H1 (cell line): ENCODE results near the gene SASS6. TPM values are rescaled to one million over a fixed set of nuclear protein-coding genes. Genes with fewer than 3 reads are reported as not detected.

ENCODE experiments used
- CTCF ChIA-PET: fragments of 300-600 bp; sonication (Branson Sonifier 250); formaldehyde crosslinking; loops from one replicate; lab custom pipeline; 2021; ENCODE audit not compliant: partially characterized antibody; lab: Charles Lee
- POLR2A ChIA-PET: fragments of 300-600 bp; sonication (Branson Sonifier 250); formaldehyde crosslinking; loops from one replicate; lab custom pipeline; 2021; ENCODE audit warnings: inconsistent platforms; ENCODE audit not compliant: partially characterized antibody; lab: Charles Lee
- DNase-seq, 2 experiments: peaks; one replicate each; pipeline versions ENCODE4 v3.0.0 to v3.0.0-alpha.2; 2010 to 2022; ENCODE audit warnings: low spot score in 2 of 2, low read depth in 1 of 2, mixed read lengths in 1 of 2
- FAIRE-seq: peaks from 2 replicates; lab custom pipeline; 2011; peaks lifted over from hg19 to GRCh38; lab: Jason Lieb, UNC
- H2AFZ ChIP-seq: 2 replicates; pipeline ENCODE4 v1.8.1; 2012; ENCODE audit warnings: low read length, inconsistent platforms
- H2AK5ac ChIP-seq: 2 replicates; pipeline ENCODE4 v1.6.1; 2013; ENCODE audit warnings: low read depth, low read length
- H2BK120ac ChIP-seq: replicated peaks from 2 replicates; pipeline ENCODE3; 2013; ENCODE audit warnings: low read depth, low read length, inconsistent platforms
- H2BK12ac ChIP-seq: 2 replicates; pipeline ENCODE4 v1.6.1; 2013; ENCODE audit warnings: low read depth, low read length
- H2BK15ac ChIP-seq: 2 replicates; pipeline ENCODE4 v1.6.1; 2013; ENCODE audit warnings: low read length
- H2BK20ac ChIP-seq: 2 replicates; pipeline ENCODE4 v1.6.1; 2013; ENCODE audit warnings: low read length
- H2BK5ac ChIP-seq: 2 replicates; pipeline ENCODE4 v1.6.1; 2013; ENCODE audit warnings: low read depth, low read length
- H3K14ac ChIP-seq: 2 replicates; pipeline ENCODE4 v1.6.1; 2013; ENCODE audit warnings: inconsistent platforms; ENCODE audit not compliant: insufficient read length
- H3K18ac ChIP-seq: 2 replicates; pipeline ENCODE4 v1.6.1; 2013; ENCODE audit warnings: low read length; ENCODE audit errors: extremely low read depth
- H3K23ac ChIP-seq: 2 replicates; pipeline ENCODE4 v1.6.1; 2013; ENCODE audit warnings: inconsistent platforms; ENCODE audit not compliant: insufficient read length
- H3K23me2 ChIP-seq: 2 replicates; pipeline ENCODE4 v1.6.1; 2013; ENCODE audit warnings: low read depth, low read length
- H3K27ac ChIP-seq: 2 replicates; pipeline ENCODE4 v1.6.1; 2011; ENCODE audit warnings: low read depth, low read length, inconsistent platforms
- H3K27me3 ChIP-seq, 4 experiments: replicated peaks in 1 of 4; 1 replicate in 1 of 4; 2 replicates in 3 of 4; pipeline versions ENCODE4 v1.6.1 to v1.8.1; 2011 to 2013; ENCODE audit warnings: low read length in 3 of 4, mild to moderate bottlenecking in 3 of 4, inconsistent platforms in 2 of 4, mixed read lengths in 2 of 4, moderate library complexity in 1 of 4; ENCODE audit not compliant: control insufficient read depth in 3 of 4, insufficient read depth in 3 of 4; ENCODE audit errors: extremely low read depth in 1 of 4
- H3K36me3 ChIP-seq, 4 experiments: 2 replicates each; pipeline versions ENCODE4 v1.6.1 to v1.8.1; 2011 to 2013; ENCODE audit warnings: mild to moderate bottlenecking in 4 of 4, low read length in 3 of 4, moderate library complexity in 2 of 4, control low read depth in 1 of 4, inconsistent platforms in 1 of 4; ENCODE audit not compliant: insufficient read depth in 4 of 4, control insufficient read depth in 2 of 4
- H3K4ac ChIP-seq: replicated peaks from 2 replicates; pipeline ENCODE3; 2013; ENCODE audit warnings: low read length, low read depth, mixed read lengths, inconsistent platforms; ENCODE audit not compliant: insufficient read length
- H3K4me1 ChIP-seq, 4 experiments: replicated peaks in 1 of 4; 1 replicate in 1 of 4; 2 replicates in 3 of 4; pipeline versions ENCODE4 v1.6.1 to v1.8.1; 2011 to 2013; ENCODE audit warnings: low read length in 3 of 4, inconsistent platforms in 2 of 4, mixed read lengths in 1 of 4; ENCODE audit not compliant: insufficient read depth in 4 of 4, control insufficient read depth in 3 of 4
- H3K4me2 ChIP-seq, 2 experiments: 2 replicates each; pipeline versions ENCODE4 v1.6.1 to v1.8.1; 2011 to 2013; ENCODE audit warnings: low read depth in 2 of 2, low read length in 2 of 2, control low read depth in 1 of 2, inconsistent platforms in 1 of 2, mild to moderate bottlenecking in 1 of 2; ENCODE audit not compliant: insufficient read depth in 1 of 2
- H3K4me3 ChIP-seq, 4 experiments: fragments of 200-600, 300-600 bp in 1 of 4; sonication (generic), shearing (Covaris generic), sonication (Bioruptor Twin) in 1 of 4; 2 replicates each; pipeline versions ENCODE4 v1.5.1 to v1.8.1; 2011 to 2016; ENCODE audit warnings: low read length in 4 of 4, low read depth in 3 of 4, control low read depth in 2 of 4, inconsistent platforms in 2 of 4, mild to moderate bottlenecking in 2 of 4, mixed read lengths in 1 of 4, moderate library complexity in 1 of 4; ENCODE audit not compliant: insufficient read depth in 2 of 4; ENCODE audit errors: extremely low read depth in 1 of 4
- H3K56ac ChIP-seq: replicated peaks from 2 replicates; pipeline ENCODE3; 2013; ENCODE audit warnings: low read depth, mild to moderate bottlenecking, mixed read lengths, low read length, inconsistent platforms; ENCODE audit not compliant: insufficient read length
- H3K79me1 ChIP-seq: 2 replicates; pipeline ENCODE4 v1.6.1; 2013; ENCODE audit warnings: low read depth, low read length, control low read depth
- H3K79me2 ChIP-seq, 2 experiments: 2 replicates each; pipeline versions ENCODE4 v1.6.1 to v1.8.1; 2012 to 2013; ENCODE audit warnings: low read length in 2 of 2, mild to moderate bottlenecking in 2 of 2, inconsistent platforms in 1 of 2; ENCODE audit not compliant: insufficient read depth in 2 of 2, control insufficient read depth in 1 of 2
- H3K9ac ChIP-seq, 4 experiments: replicated peaks in 1 of 4; 1 replicate in 1 of 4; 2 replicates in 3 of 4; pipeline versions ENCODE4 v1.6.1 to v1.8.1; 2011 to 2013; ENCODE audit warnings: low read depth in 3 of 4, low read length in 3 of 4, control low read depth in 2 of 4, mild to moderate bottlenecking in 2 of 4, moderate library complexity in 2 of 4, inconsistent platforms in 1 of 4; ENCODE audit errors: extremely low read depth in 1 of 4
- H3K9me3 ChIP-seq, 2 experiments: 2 replicates each; pipeline versions ENCODE4 v1.6.1 to v1.8.1; 2012 to 2013; ENCODE audit warnings: mild to moderate bottlenecking in 2 of 2, moderate library complexity in 2 of 2, control low read depth in 1 of 2, inconsistent platforms in 1 of 2, low read depth in 1 of 2, low read length in 1 of 2, mixed read lengths in 1 of 2; ENCODE audit not compliant: insufficient read depth in 2 of 2
- H4K20me1 ChIP-seq, 2 experiments: replicated peaks in 1 of 2; 2 replicates each; pipeline versions ENCODE3 to v1.8.1; 2011 to 2013; ENCODE audit warnings: inconsistent platforms in 2 of 2, low read length in 2 of 2, mild to moderate bottlenecking in 1 of 2; ENCODE audit not compliant: insufficient read depth in 2 of 2, control insufficient read depth in 1 of 2
- H4K5ac ChIP-seq: 2 replicates; pipeline ENCODE4 v1.6.1; 2013; ENCODE audit warnings: low read length, low read depth, mixed read lengths, inconsistent platforms; ENCODE audit not compliant: insufficient read length
- H4K8ac ChIP-seq: 2 replicates; pipeline ENCODE4 v1.8.0; 2013; ENCODE audit warnings: mild to moderate bottlenecking, moderate library complexity, low read length, inconsistent platforms; ENCODE audit not compliant: insufficient read depth; ENCODE audit errors: extremely low read depth
- H4K91ac ChIP-seq: replicated peaks from 2 replicates; pipeline ENCODE3; 2013; ENCODE audit warnings: low read length, mixed read lengths, inconsistent platforms; ENCODE audit not compliant: insufficient read length
- CHD2 ChIP-seq: IDR thresholded peaks from 2 replicates; pipeline ENCODE4 v1.6.1; 2012; ENCODE audit warnings: low read length, improper control_type of control experiment
- KDM5A ChIP-seq: fragments of 200-600 bp; IDR thresholded peaks from 2 replicates; pipeline ENCODE4 v1.7.1; 2012; ENCODE audit warnings: mild to moderate bottlenecking, low read length, inconsistent platforms, mixed read lengths
- NANOG ChIP-seq: IDR thresholded peaks from 2 replicates; pipeline ENCODE4 v1.6.1; 2011; ENCODE audit warnings: low read length, low read depth, mild to moderate bottlenecking, inconsistent platforms; ENCODE audit not compliant: insufficient read depth, poor library complexity, severe bottlenecking
- SIRT6 ChIP-seq: IDR thresholded peaks from one replicate; pipeline ENCODE4 v1.7.1; 2012; ENCODE audit warnings: low read length, inconsistent platforms
- SP1 ChIP-seq: IDR thresholded peaks from 2 replicates; pipeline ENCODE4 v1.6.1; 2011; ENCODE audit warnings: low read depth, low read length
- SUZ12 ChIP-seq: fragments of 200-600 bp; sonication (generic); IDR thresholded peaks from 2 replicates; pipeline ENCODE4 v1.6.1; 2012; ENCODE audit warnings: mild to moderate bottlenecking, inconsistent platforms, low read length, moderate library complexity, mixed read lengths
- WGBS, 2 experiments: shearing (Covaris generic) in 1 of 2; methylation state at CpG; one replicate each; pipeline versions ENCODE4 v1.1.6 to v1.1.7; 2013 to 2015; ENCODE audit warnings: low lambda C conversion rate in 2 of 2, mixed read lengths in 2 of 2, inconsistent platforms in 1 of 2, low coverage in 1 of 2, missing lambda C conversion rate in 1 of 2; ENCODE audit not compliant: insufficient replicate concordance in 2 of 2, insufficient coverage in 1 of 2, insufficient read length in 1 of 2; ENCODE audit errors: extremely low coverage in 1 of 2, missing lambda C conversion rate in 1 of 2; 5-methylcytosine and 5-hydroxymethylcytosine counted together
- polyA plus RNA-seq, 7 experiments: library from polyadenylated mRNA; depleted of rRNA in 3 of 7; stranded (reverse) in 5 of 7; unstranded in 2 of 7; fragments of >200 nt in 5 of 7; fragments of 200-250 nt in 2 of 7; gene quantifications; 1 replicate in 5 of 7; 2 replicates in 1 of 7; 4 replicates in 1 of 7; pipeline versions ENCODE4 v1.2.1 to v1.2.3, GENCODE V29; 2011 to 2013; ENCODE audit warnings: missing spikeins in 2 of 7, mixed read lengths in 2 of 7
- total RNA-seq: library from RNA; stranded (reverse); fragmentation: NEBNext Ultra II Directional; extraction: Animal tissue kit (Norgen Biotek cat#: 25700); gene quantifications from 2 replicates; pipeline ENCODE4 v1.2.1, GENCODE V29; 2021

The SASS6 gene
- total and polyA plus RNA-seq, 2 of the 8 experiments (the other 6 are each of a cell fraction or from before 2014, with no cell fraction given) = 1.2 to 13.8 TPM

DNA sequence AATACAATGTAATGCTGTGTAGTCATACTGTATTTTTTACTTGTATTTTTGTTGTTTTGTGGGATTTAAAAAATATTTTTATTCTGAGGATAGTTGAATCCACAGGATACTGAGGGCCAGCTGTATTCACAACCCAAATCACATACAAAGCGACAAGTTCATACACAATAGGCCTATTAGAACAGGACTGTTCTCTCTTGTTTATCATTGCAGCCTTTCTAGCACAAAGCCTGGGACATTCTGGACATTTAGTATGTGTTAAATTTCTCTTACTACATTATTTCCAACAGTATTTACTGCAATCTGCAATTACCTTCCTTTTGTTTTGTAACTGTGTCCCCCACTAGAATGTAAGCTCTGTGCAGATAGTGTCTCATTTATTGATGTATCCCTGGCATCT is 97.5 kb downstream of the SASS6 start:
- H3K9me3 ChIP-seq = no peaks in the 10 kb centered on the region
- H4K20me1 ChIP-seq = no peaks in the 10 kb centered on the region
- H2BK20ac ChIP-seq = no peak overlapping the region
- H3K36me3 ChIP-seq = no peaks in the 10 kb centered on the region; a peak in 1 of 8 replicates
- H3K79me2 ChIP-seq = peaks cover 9 to 31% of the 10 kb centered on the region in 2 experiments; a peak in 3 of 4 replicates
- H3K4me1 ChIP-seq = no peaks in the 10 kb centered on the region
- H3K23me2 ChIP-seq = peaks cover 6% of the 10 kb centered on the region; the same call in 1 of the 2 replicates
- H4K5ac ChIP-seq = no peak overlapping the region
- FAIRE-seq (no peak), DNase-seq (no peak)
- H2BK5ac ChIP-seq = no peak overlapping the region
- no peak overlapping the region for H2BK12ac ChIP-seq
- H2BK120ac ChIP-seq = no peak overlapping the region
- no peaks in the 10 kb centered on the region for H3K79me1 ChIP-seq
- H3K56ac ChIP-seq = no peak overlapping the region
- no peak overlapping the region for H3K9ac ChIP-seq
- no peak overlapping the region for H2BK15ac ChIP-seq
- H4K91ac ChIP-seq = no peak overlapping the region
- H3K27me3 ChIP-seq = no peaks in the 10 kb centered on the region
- H3K14ac ChIP-seq = no peak overlapping the region
- no peak overlapping the region for H3K27ac ChIP-seq
- ChIA-PET CTCF (interaction anchor here (1.1 to 1.6 kb wide), 3 partner anchors 74 to 225 kb away, joined by 3 to 4 read pairs (median 3); no protein-coding TSS in a partner anchor), POLR2A (interaction anchor here (1.8 kb wide), 1 partner anchor 65 kb away, joined by 7 read pairs; the partner anchor contains the start of gene SLC35A3)
- no peak overlapping the region for H2AK5ac ChIP-seq
- no peak overlapping the region for H3K4ac ChIP-seq
- no peak overlapping the region for H4K8ac ChIP-seq
- H3K18ac ChIP-seq = no peak overlapping the region
- H3K4me2 ChIP-seq = no peak overlapping the region
- 90% methylated on average over 1 of the region's 1 CpG; no CpG with 5 or more reads in 1 of the 2 experiments for WGBS, 2 experiments
- no peak overlapping the region for H3K23ac ChIP-seq
- H3K4me3 ChIP-seq = no peak overlapping the region
- H2AFZ ChIP-seq = no peak overlapping the region
- TF ChIP-seq SP1 (no peak), SIRT6 (no peak), CHD2 (no peak), SUZ12 (no peak), KDM5A (no peak), NANOG (no peak)
